Measurements from ENCODE around the gene CRB1.
"Not testable (repeated sequence)": the region's sequence is repeated elsewhere in the genome, so short reads cannot be mapped to it uniquely, and the experiment has no call there.

The CRB1 gene

GRCh38 chr1:197394831-197395608, 127.0 kb downstream of the CRB1 start:
- Mint-ChIP-seq H3K4me1 (peaks cover 14% of the 10 kb centered on the region), H3K27ac (ENCODE audit: low read depth) (no peak overlapping the region), H3K27me3 (peaks cover 14% of the 10 kb centered on the region), H3K9me3 (no peaks in the 10 kb centered on the region), H3K4me3 (no peak overlapping the region), H3K36me3 (ENCODE audit: insufficient read depth) (no peaks in the 10 kb centered on the region)
- DNase-seq (ENCODE audit: low spot score in 2 of 2) (no peak), ATAC-seq (replicated peaks; ENCODE audit: extremely low read depth, poor library complexity, severe bottlenecking) (no peak)

- no peaks in the 10 kb centered on the region for H3K9me3 Mint-ChIP-seq
- peaks cover 4% of the 10 kb centered on the region for H3K4me1 Mint-ChIP-seq
- H3K4me3 Mint-ChIP-seq, result no peak overlapping the region
- no peak overlapping the region for H3K27ac Mint-ChIP-seq (ENCODE audit: low read depth)
- no peak for DNase-seq (ENCODE audit: low spot score in 2 of 2)
- no peaks in the 10 kb centered on the region for H3K36me3 Mint-ChIP-seq (ENCODE audit: insufficient read depth)
- no peak for ATAC-seq (replicated peaks; ENCODE audit: extremely low read depth, poor library complexity, severe bottlenecking)
- peaks cover 22% of the 10 kb centered on the region for H3K27me3 Mint-ChIP-seq
These were observed 129.8 kb downstream of the CRB1 start for GRCh38 chr1:197397895-197398294.

GRCh38 chr1:197399755-197400521, 131.9 kb downstream of the CRB1 start:
- ATAC-seq (replicated peaks; ENCODE audit: extremely low read depth, poor library complexity, severe bottlenecking) (peak; percentile 32), DNase-seq (ENCODE audit: low spot score in 2 of 2) (no peak)
- Mint-ChIP-seq H3K4me3 (no peak overlapping the region), H3K27me3 (peaks cover 35% of the 10 kb centered on the region), H3K27ac (ENCODE audit: low read depth) (no peak overlapping the region), H3K9me3 (no peaks in the 10 kb centered on the region), H3K4me1 (peaks cover 4% of the 10 kb centered on the region), H3K36me3 (ENCODE audit: insufficient read depth) (no peaks in the 10 kb centered on the region)

GRCh38 chr1:197400522-197400902, 132.5 kb downstream of the CRB1 start:
- no peak for DNase-seq (ENCODE audit: low spot score in 2 of 2)
- Mint-ChIP-seq H3K4me1 (peaks cover 4% of the 10 kb centered on the region), H3K27me3 (peaks cover 30% of the 10 kb centered on the region), H3K4me3 (no peak overlapping the region), H3K27ac (ENCODE audit: low read depth) (no peak overlapping the region), H3K9me3 (no peaks in the 10 kb centered on the region), H3K36me3 (ENCODE audit: insufficient read depth) (no peaks in the 10 kb centered on the region)
- no peak for ATAC-seq (replicated peaks; ENCODE audit: extremely low read depth, poor library complexity, severe bottlenecking)

GRCh38 chr1:197402189-197402588, 134.1 kb downstream of the CRB1 start:
- peaks cover 4% of the 10 kb centered on the region for H3K4me1 Mint-ChIP-seq
- no peak overlapping the region for H3K27ac Mint-ChIP-seq (ENCODE audit: low read depth)

GRCh38 chr1:197404774-197405173, 136.7 kb downstream of the CRB1 start:
- H3K4me3 Mint-ChIP-seq; H3K27ac Mint-ChIP-seq (ENCODE audit: low read depth); H3K36me3 Mint-ChIP-seq (ENCODE audit: insufficient read depth); ATAC-seq (replicated peaks; ENCODE audit: extremely low read depth, poor library complexity, severe bottlenecking); H3K4me1 Mint-ChIP-seq; DNase-seq (ENCODE audit: low spot score in 2 of 2); H3K9me3 Mint-ChIP-seq: not testable (repeated sequence)
- H3K27me3 Mint-ChIP-seq, result peaks cover 36% of the 10 kb centered on the region

More at GRCh38 chr1:197402189-197402588, 134.1 kb downstream of the CRB1 start:
- Mint-ChIP-seq H3K4me3 (no peak overlapping the region), H3K9me3 (no peaks in the 10 kb centered on the region), H3K36me3 (ENCODE audit: insufficient read depth) (no peaks in the 10 kb centered on the region), H3K27me3 (peaks cover 24% of the 10 kb centered on the region)
- DNase-seq (ENCODE audit: low spot score in 2 of 2), result no peak
- no peak for ATAC-seq (replicated peaks; ENCODE audit: extremely low read depth, poor library complexity, severe bottlenecking)

GRCh38 chr1:197405614-197406013, 137.6 kb downstream of the CRB1 start:
- DNase-seq (ENCODE audit: low spot score in 2 of 2); H3K4me1 Mint-ChIP-seq; H3K4me3 Mint-ChIP-seq; H3K36me3 Mint-ChIP-seq (ENCODE audit: insufficient read depth); ATAC-seq (replicated peaks; ENCODE audit: extremely low read depth, poor library complexity, severe bottlenecking); H3K27ac Mint-ChIP-seq (ENCODE audit: low read depth); H3K9me3 Mint-ChIP-seq: not testable (repeated sequence)
- peaks cover 36% of the 10 kb centered on the region for H3K27me3 Mint-ChIP-seq

GRCh38 chr1:197413564-197413963, 145.5 kb downstream of the CRB1 start:
- ATAC-seq (replicated peaks; ENCODE audit: extremely low read depth, poor library complexity, severe bottlenecking), result no peak
- no peaks in the 10 kb centered on the region for H3K4me1 Mint-ChIP-seq
- H3K9me3 Mint-ChIP-seq, result no peaks in the 10 kb centered on the region
- no peak for DNase-seq (ENCODE audit: low spot score in 2 of 2)
- no peak overlapping the region for H3K4me3 Mint-ChIP-seq
- peaks cover 20% of the 10 kb centered on the region for H3K27me3 Mint-ChIP-seq
- no peaks in the 10 kb centered on the region for H3K36me3 Mint-ChIP-seq (ENCODE audit: insufficient read depth)
- H3K27ac Mint-ChIP-seq (ENCODE audit: low read depth), result no peak overlapping the region

- no peak for ATAC-seq (replicated peaks; ENCODE audit: extremely low read depth, poor library complexity, severe bottlenecking)
- no peaks in the 10 kb centered on the region for H3K36me3 Mint-ChIP-seq (ENCODE audit: insufficient read depth)
These were observed 147.2 kb downstream of the CRB1 start for GRCh38 chr1:197415221-197415620.

GRCh38 chr1:197418693-197419092, 150.6 kb downstream of the CRB1 start:
- Mint-ChIP-seq H3K27me3 (peaks cover 30% of the 10 kb centered on the region), H3K4me3 (no peak overlapping the region), H3K9me3 (no peaks in the 10 kb centered on the region), H3K36me3 (ENCODE audit: insufficient read depth) (no peaks in the 10 kb centered on the region), H3K27ac (ENCODE audit: low read depth) (no peak overlapping the region), H3K4me1 (no peaks in the 10 kb centered on the region)
- no peak for DNase-seq (ENCODE audit: low spot score in 2 of 2)
- ATAC-seq (replicated peaks; ENCODE audit: extremely low read depth, poor library complexity, severe bottlenecking), result no peak

More at GRCh38 chr1:197415221-197415620, 147.2 kb downstream of the CRB1 start:
- no peak for DNase-seq (ENCODE audit: low spot score in 2 of 2)
- H3K4me1 Mint-ChIP-seq, result no peaks in the 10 kb centered on the region
- H3K9me3 Mint-ChIP-seq, result no peaks in the 10 kb centered on the region
- no peak overlapping the region for H3K27ac Mint-ChIP-seq (ENCODE audit: low read depth)
- H3K27me3 Mint-ChIP-seq, result peaks cover 19% of the 10 kb centered on the region
- no peak overlapping the region for H3K4me3 Mint-ChIP-seq

GRCh38 chr1:197422993-197423392, 154.9 kb downstream of the CRB1 start:
- ATAC-seq (replicated peaks; ENCODE audit: extremely low read depth, poor library complexity, severe bottlenecking) (no peak), DNase-seq (ENCODE audit: low spot score in 2 of 2) (no peak)
- H3K27ac Mint-ChIP-seq (ENCODE audit: low read depth), result no peak overlapping the region
- no peaks in the 10 kb centered on the region for H3K9me3 Mint-ChIP-seq
- H3K4me1 Mint-ChIP-seq, result no peaks in the 10 kb centered on the region
- no peaks in the 10 kb centered on the region for H3K36me3 Mint-ChIP-seq (ENCODE audit: insufficient read depth)
- H3K27me3 Mint-ChIP-seq, result peaks cover 24% of the 10 kb centered on the region
- H3K4me3 Mint-ChIP-seq, result no peak overlapping the region

GRCh38 chr1:197424380-197424779, 156.3 kb downstream of the CRB1 start:
- no peak for ATAC-seq (replicated peaks; ENCODE audit: extremely low read depth, poor library complexity, severe bottlenecking)
- Mint-ChIP-seq H3K27me3 (peaks cover 23% of the 10 kb centered on the region), H3K4me3 (no peak overlapping the region), H3K9me3 (no peaks in the 10 kb centered on the region), H3K4me1 (no peaks in the 10 kb centered on the region), H3K36me3 (ENCODE audit: insufficient read depth) (no peaks in the 10 kb centered on the region), H3K27ac (ENCODE audit: low read depth) (no peak overlapping the region)
- no peak for DNase-seq (ENCODE audit: low spot score in 2 of 2)

GRCh38 chr1:197429372-197429771, 161.3 kb downstream of the CRB1 start:
- Mint-ChIP-seq H3K4me3 (no peak overlapping the region), H3K4me1 (no peaks in the 10 kb centered on the region), H3K27ac (ENCODE audit: low read depth) (no peak overlapping the region), H3K27me3 (peaks cover 42% of the 10 kb centered on the region), H3K9me3 (no peaks in the 10 kb centered on the region), H3K36me3 (ENCODE audit: insufficient read depth) (no peaks in the 10 kb centered on the region)
- DNase-seq (ENCODE audit: low spot score in 2 of 2) (no peak), ATAC-seq (replicated peaks; ENCODE audit: extremely low read depth, poor library complexity, severe bottlenecking) (no peak)

Measured in central memory CD8-positive, alpha-beta T cell (primary cell).